ENCODE results near the gene PRRT4. TPM values are rescaled to one million over a fixed set of nuclear protein-coding genes. Genes with fewer than 3 reads are reported as not detected.

Gene PRRT4
- total RNA-seq, 1 experiment from 2014 or later, result not detected

DNA sequence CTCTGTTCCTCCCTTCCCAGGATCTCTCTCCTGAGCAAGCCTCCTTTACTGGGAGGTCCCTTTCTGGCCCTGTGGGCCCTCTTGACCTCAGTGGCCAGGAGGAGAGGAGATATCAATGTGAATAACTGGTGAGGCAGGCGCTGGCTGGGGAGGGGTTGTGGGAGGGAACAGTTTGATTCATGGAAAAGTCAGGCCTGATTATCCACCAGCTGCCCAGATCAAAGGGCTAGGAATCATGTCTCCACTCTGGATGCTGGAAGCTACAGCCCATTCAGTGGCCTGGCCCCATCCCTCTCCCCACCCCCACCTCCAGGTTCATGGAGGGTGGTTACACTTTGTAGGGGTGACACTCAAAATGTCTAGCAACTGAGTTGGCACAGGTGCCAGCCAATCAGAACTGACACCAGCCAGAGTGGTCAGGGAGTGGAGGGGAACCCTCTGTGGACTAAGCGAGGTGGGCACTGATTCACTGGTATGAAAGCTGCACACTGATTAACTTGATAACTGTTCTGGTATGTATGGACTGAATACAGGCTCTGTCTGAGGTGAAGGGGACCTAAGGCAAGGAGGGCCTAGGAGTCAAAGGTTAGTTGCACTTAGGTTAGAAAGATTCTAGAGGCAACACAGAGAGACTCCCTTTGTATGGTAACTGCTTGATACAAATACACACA is 4.8 kb downstream of the PRRT4 start:
- TF ChIP-seq, protein P1, sequence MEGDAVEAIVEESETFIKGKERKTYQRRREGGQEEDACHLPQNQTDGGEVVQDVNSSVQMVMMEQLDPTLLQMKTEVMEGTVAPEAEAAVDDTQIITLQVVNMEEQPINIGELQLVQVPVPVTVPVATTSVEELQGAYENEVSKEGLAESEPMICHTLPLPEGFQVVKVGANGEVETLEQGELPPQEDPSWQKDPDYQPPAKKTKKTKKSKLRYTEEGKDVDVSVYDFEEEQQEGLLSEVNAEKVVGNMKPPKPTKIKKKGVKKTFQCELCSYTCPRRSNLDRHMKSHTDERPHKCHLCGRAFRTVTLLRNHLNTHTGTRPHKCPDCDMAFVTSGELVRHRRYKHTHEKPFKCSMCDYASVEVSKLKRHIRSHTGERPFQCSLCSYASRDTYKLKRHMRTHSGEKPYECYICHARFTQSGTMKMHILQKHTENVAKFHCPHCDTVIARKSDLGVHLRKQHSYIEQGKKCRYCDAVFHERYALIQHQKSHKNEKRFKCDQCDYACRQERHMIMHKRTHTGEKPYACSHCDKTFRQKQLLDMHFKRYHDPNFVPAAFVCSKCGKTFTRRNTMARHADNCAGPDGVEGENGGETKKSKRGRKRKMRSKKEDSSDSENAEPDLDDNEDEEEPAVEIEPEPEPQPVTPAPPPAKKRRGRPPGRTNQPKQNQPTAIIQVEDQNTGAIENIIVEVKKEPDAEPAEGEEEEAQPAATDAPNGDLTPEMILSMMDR (IDR thresholded peaks at IDR 0.05; ENCODE audit: unreplicated experiment), result no peak
- intact Hi-C loops (cut with micrococcal nuclease), result no loop called here
- Mint-ChIP-seq H3K4me3 (ENCODE audit: unreplicated experiment) (no peak overlapping the region), H3K9me3 (ENCODE audit: unreplicated experiment) (no peaks in the 10 kb centered on the region), H3K27ac (ENCODE audit: low read depth, unreplicated experiment) (peak overlapping the region; percentile 49), H3K27me3 (ENCODE audit: insufficient read depth, unreplicated experiment) (peaks cover 32% of the 10 kb centered on the region), H3K4me1 (ENCODE audit: insufficient read depth, unreplicated experiment) (peaks cover 6% of the 10 kb centered on the region), H3K36me3 (ENCODE audit: insufficient read depth, unreplicated experiment) (no peaks in the 10 kb centered on the region)
- POLR2A ChIA-PET, result interaction anchor here (1.6 kb wide), 1 partner anchor 13 kb away, joined by 5 read pairs; the partner anchor contains the start of gene RBM28
- CTCF ChIA-PET, result interaction anchor here (2.0 to 5.7 kb wide), 2 partner anchors 9 to 31 kb away, joined by 18 to 34 read pairs; no protein-coding TSS in a partner anchor
- DNase-seq (ENCODE audit: unreplicated experiment), result no peak
- no TSS peak for BruUV-seq (replicated peaks)

DNA sequence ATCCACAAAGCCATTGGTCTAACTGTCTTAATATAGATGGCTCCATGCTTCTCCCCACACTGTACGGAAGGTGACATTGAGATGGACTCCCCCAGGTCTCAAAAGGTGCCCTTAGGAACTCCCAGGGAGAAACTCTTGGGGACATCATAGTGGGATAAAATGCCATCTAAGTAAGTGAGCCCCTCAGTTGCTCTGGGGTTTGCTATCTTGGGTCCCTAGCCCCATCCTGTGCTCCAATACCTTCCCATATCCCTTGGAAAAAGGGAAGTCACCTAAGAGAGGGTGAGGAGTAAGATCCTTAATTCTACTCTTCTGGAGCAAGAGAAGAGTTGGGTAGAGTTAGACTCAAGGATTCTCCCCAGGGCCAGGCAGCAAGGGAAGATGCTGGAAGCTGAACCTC is 7.9 kb downstream of the PRRT4 start:
- Mint-ChIP-seq H3K27ac (ENCODE audit: low read depth, unreplicated experiment) (no peak overlapping the region), H3K27me3 (ENCODE audit: insufficient read depth, unreplicated experiment) (peaks cover 28% of the 10 kb centered on the region)

DNA sequence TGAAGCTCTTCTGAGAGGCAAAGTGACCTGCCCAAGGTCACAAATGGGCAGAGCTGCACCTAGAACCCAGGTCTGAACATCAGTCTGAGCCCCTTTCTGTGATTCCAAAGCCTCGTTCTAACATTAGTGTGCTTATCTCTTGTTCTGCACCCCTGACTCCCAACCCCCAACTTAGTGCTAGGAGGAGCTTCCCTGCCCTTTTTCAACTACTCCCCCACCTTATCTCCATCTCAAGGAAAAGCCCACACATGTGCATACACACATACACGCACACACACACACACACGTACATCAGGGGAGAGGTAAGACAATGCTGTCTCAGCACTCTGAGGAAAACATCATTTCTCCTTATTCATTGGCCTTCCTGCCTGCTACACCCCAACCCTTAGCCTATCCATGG is 8.3 kb downstream of the PRRT4 start:
- POLR2A ChIA-PET, result interaction anchor here (1.0 kb wide), 1 partner anchor 9 kb away, joined by 5 read pairs; no protein-coding TSS in a partner anchor
- H3K9me3 Mint-ChIP-seq (ENCODE audit: unreplicated experiment), result no peaks in the 10 kb centered on the region
- no peak overlapping the region for H3K4me3 Mint-ChIP-seq (ENCODE audit: unreplicated experiment)
- DNase-seq (ENCODE audit: unreplicated experiment), result no peak
- TF ChIP-seq, protein P1 (IDR thresholded peaks at IDR 0.05; ENCODE audit: unreplicated experiment), result no peak
- H3K4me1 Mint-ChIP-seq (ENCODE audit: insufficient read depth, unreplicated experiment), result peaks cover 7% of the 10 kb centered on the region
- peaks cover 32% of the 10 kb centered on the region for H3K27me3 Mint-ChIP-seq (ENCODE audit: insufficient read depth, unreplicated experiment)
- no peaks in the 10 kb centered on the region for H3K36me3 Mint-ChIP-seq (ENCODE audit: insufficient read depth, unreplicated experiment)
- no peak overlapping the region for H3K27ac Mint-ChIP-seq (ENCODE audit: low read depth, unreplicated experiment)
- intact Hi-C loops (cut with micrococcal nuclease), result no loop called here
- BruUV-seq (replicated peaks), result no TSS peak
- CTCF ChIA-PET, result interaction anchor here (0.8 to 0.9 kb wide), 4 partner anchors 9 to 46 kb away, joined by 3 to 6 read pairs (median 3); no protein-coding TSS in a partner anchor

More for the DNA sequence above, 7.9 kb downstream of the PRRT4 start:
- Mint-ChIP-seq H3K36me3 (ENCODE audit: insufficient read depth, unreplicated experiment) (no peaks in the 10 kb centered on the region), H3K4me1 (ENCODE audit: insufficient read depth, unreplicated experiment) (peaks cover 7% of the 10 kb centered on the region), H3K4me3 (ENCODE audit: unreplicated experiment) (no peak overlapping the region), H3K9me3 (ENCODE audit: unreplicated experiment) (no peaks in the 10 kb centered on the region)
- intact Hi-C loops (cut with micrococcal nuclease), result no loop called here
- ChIA-PET POLR2A (interaction anchor here (1.0 kb wide), 1 partner anchor 8 kb away, joined by 5 read pairs; no protein-coding TSS in a partner anchor), CTCF (interaction anchor here (0.8 kb wide), 1 partner anchor 34 kb away, joined by 3 read pairs; no protein-coding TSS in a partner anchor)
- no TSS peak for BruUV-seq (replicated peaks)
- TF ChIP-seq, protein P1 (IDR thresholded peaks at IDR 0.05; ENCODE audit: unreplicated experiment), result no peak
- DNase-seq (ENCODE audit: unreplicated experiment), result no peak

DNA sequence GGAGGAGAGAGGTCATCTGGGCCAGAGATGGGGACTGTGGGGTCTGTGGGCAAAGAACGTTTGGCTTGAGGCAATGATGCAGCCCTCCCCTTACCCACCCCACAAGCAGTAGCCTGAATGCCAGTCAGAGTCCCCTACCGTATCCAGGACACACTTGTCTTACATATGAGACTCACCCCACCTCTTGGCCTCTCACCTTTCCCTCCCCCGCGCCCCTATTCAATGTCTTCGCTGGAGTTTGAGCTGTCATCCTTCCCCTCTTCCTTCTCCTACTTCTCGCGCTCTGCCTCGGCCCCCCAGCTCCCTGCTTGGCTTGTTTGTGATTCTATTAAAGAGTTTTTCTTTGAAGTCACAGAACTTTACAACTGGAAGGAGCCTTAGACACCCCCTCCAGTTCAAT is 8.9 kb downstream of the PRRT4 start:
- intact Hi-C loops (cut with micrococcal nuclease), result no loop called here
- BruUV-seq (replicated peaks), result no TSS peak
- TF ChIP-seq, protein P1 (IDR thresholded peaks at IDR 0.05; ENCODE audit: unreplicated experiment), result no peak
- Mint-ChIP-seq H3K27me3 (ENCODE audit: insufficient read depth, unreplicated experiment) (peaks cover 34% of the 10 kb centered on the region), H3K4me3 (ENCODE audit: unreplicated experiment) (no peak overlapping the region), H3K9me3 (ENCODE audit: unreplicated experiment) (no peaks in the 10 kb centered on the region), H3K27ac (ENCODE audit: low read depth, unreplicated experiment) (no peak overlapping the region), H3K4me1 (ENCODE audit: insufficient read depth, unreplicated experiment) (peaks cover 7% of the 10 kb centered on the region), H3K36me3 (ENCODE audit: insufficient read depth, unreplicated experiment) (no peaks in the 10 kb centered on the region)
- POLR2A ChIA-PET, result interaction anchor here (1.0 kb wide), 1 partner anchor 9 kb away, joined by 5 read pairs; no protein-coding TSS in a partner anchor
- CTCF ChIA-PET, result interaction anchor here (0.8 to 0.9 kb wide), 3 partner anchors 8 to 47 kb away, joined by 3 to 6 read pairs (median 3); no protein-coding TSS in a partner anchor
- no peak for DNase-seq (ENCODE audit: unreplicated experiment)
